Measurements from ENCODE around the gene LBH.
"Not testable (repeated sequence)": the region's sequence is repeated elsewhere in the genome, so short reads cannot be mapped to it uniquely, and the experiment has no call there.

LBH gene

DNA sequence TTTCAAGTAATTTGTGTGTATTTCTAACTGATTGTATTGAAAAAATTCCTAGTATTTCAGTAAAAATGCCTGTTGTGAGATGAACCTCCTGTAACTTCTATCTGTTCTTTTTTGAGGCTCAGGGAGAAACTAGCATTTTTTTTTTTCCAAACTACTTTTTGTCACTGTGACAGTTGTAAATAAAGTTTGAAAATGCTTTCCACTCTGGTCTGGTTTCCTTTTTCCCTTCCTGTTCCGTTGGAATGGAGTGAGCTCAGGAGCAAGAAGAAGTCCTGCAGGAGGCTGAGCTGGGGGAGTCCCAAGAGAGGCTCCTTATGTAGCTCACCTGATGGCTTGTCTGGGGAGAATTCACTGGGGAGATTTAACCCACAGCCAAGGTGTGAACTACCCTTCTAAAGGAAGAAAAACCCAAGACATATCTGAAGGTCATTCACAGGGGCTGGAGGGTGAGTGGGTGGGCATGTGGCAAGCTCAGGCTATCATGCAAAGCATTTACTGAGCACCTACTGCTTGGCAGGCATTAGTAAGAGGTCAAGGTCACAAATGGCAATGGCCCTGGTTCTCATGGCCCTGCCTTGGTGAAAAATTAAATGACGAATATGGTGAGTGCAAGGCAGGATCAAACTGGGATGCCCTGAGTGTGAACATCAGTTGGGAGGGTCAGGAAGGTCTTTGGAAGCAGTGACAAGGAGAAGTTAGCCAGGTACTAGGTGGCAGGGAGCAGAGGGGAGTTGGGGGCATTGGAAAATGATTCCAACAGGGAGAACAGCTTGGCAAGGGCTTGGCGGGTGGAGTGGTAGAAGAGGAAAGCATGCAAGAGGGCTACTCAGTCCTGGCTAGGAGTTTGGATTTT lies 28.7 kb downstream of the LBH start:
- DNase-seq: no peak

DNA sequence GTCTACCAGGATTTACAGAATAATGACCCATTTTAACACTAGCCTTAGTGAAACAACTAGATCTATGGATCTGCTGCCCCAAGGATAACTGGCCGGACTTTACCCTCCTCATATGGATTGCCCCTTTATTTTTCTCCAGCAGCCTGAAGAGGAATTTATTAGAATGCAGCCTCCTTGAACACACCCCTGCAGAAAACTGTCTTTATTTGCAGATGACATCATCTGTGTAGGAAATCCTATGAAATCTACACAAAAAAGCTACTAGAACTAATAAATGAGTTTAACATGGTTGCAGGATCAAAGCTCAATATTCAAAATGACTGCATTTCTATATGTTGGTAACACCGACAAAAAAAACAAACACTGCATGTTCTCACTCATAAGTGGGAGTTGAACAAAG lies 29.6 kb downstream of the LBH start:
- DNase-seq: no peak

DNA sequence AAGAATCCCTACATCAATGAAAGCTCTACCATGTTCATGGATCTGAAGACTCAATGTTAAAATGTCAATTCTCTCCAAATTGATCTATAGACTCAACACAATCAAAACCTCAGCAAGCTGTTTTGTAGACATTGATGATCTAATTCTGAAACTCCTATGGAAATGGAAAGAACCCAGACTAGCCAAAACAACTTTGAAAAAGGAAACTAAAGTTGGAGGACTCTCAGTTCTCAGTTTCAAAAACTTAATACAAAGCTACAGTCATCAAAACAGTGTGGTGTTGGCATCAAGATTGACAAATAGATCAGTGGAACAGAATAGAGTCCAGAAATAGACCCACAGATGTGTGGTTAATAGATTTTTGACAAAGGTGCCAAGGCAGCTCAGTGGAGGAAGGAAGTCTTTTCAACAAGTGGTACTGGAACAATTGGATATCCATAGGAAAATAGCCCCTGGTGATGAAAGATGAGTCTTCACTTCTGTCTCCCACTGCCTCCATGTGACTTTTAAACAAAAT lies 30.4 kb downstream of the LBH start:
- DNase-seq: no peak

DNA sequence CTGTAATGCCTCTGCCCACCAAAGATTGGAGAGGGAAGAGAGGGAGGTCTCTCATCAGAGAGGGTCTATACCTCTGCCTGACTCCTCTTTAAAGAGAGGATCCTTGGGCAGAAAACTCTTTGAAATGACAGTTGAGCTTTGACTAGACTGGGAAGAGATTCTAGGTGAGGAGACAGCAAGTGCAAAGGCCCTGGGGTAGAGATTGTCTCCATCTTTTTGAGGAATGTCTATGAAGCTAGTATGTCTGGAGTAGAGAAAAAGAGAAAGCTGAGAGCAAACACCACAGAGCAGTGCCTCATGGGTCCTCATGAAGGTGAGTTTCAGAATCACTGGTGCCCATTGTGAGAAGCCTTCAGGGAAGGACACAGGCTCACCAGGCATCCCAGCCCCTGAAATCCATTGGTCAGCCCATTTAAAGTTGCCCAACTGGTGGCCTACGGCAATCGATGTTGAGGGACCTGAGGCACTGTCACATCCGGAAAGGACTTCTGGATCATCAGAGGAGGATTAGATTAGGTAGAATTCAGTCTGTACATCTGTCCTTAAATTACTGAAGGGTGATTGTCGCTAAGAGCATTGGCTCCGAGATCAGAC lies 31.5 kb downstream of the LBH start:
- no peak for DNase-seq

DNA sequence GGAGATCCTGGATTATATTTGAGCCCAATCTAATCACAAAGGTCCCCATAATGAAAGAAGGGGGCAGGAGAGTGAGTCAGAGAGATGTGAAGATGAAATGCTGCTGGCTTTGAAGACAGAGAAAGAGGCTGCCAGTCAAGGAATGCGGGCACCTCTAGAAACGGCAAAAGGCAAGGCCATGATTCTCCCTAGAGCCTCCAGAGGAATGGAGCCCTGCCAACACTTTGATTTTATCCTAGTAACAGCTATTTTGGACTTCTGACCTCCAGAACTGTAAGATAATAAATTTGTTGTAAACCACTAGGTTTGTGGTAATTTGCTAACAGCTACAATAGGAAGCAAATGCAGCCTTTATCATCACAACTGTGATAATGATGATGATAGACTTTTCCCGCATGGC lies 32.9 kb downstream of the LBH start:
- no peak for DNase-seq

DNA sequence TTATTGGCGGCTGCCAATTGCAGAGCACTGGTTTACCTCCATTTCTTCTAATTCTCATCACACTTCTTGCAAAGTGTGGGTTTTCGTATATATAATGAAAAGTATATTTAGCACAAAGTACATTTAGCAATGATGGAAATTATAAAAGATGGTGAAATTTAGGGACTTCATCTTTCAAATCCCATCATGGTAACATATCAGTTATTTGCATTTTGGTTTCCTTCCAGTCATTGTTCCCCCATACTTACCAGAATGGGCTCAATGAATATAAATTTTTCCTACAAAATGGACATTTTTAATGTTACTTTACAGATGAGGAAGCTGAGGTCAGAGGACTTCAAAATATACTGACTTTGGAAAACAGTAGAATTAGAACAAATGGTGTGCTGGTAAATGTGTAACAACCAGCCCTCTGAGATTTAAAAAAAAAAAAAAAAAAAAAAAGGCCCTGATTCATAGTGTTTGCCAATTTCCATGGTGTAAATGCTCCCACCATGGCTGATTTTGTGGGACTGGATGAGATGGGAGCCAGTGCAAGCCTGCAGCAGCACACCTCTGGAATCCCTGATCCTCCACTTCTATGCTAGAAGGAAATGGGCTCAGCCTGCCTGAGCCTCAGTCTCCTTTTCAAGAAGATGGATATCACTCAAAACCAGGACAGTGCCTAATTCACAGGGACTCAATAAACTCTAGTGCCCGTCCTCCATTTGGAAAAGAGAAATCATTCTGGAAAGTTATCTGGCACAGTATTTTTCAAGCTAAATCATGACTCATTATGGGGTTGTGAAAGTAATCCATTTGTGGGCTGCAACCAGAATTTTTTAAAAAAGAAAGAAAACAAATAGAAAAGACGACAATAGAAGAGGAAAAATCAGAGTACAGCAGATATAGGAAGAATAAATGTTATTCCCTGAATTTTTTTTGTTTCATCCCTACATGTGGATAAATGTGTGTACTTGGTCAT lies 34.0 kb downstream of the LBH start:
- no peak for DNase-seq

DNA sequence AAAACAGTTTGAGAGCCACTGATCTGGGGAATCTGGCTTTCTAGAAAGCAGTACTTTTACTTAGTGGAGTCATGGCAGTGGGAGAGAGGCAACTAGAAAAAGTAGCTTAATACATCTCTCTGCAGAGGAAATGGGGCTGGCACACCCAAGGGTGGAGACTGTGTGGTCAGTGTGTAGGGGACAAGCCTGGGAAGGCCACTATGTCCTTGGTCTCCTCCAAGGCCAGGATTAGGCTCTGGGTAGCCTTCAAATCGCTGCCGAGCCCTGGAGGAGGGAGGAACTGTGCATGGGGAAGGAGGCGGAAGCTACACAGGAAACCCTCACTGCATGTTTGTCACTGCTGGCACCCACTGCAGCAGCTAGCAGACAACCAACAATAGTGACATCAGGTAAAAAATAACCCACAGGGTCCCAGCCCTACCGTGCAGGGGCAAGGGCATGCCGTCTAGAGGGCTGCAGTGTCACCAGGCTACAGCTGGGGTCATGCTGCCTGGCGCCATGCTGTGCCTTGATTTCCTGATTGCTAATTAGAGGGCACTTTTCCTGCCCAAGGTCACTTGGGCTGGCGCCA lies 34.8 kb downstream of the LBH start:
- peak; percentile 62 for DNase-seq

DNA sequence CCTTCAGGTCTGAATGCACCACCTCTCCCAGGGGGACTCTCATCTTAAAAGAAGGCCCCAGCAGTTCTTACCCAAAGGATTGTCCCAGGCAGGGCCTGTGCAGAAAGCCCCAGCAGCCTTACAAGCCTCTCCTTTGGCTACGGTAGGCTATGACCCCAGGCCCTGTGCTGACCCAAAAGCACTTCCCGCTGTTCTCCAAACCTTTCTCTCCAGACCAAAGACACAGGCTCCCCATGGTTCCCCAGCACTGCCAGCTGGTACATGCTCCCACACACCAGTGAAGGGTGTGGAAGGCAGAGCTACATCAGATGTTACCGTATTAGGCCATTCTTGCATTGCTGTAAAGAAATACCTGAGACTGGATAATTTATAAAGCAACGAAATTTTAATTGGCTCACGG lies 35.4 kb downstream of the LBH start:
- no peak for DNase-seq

DNA sequence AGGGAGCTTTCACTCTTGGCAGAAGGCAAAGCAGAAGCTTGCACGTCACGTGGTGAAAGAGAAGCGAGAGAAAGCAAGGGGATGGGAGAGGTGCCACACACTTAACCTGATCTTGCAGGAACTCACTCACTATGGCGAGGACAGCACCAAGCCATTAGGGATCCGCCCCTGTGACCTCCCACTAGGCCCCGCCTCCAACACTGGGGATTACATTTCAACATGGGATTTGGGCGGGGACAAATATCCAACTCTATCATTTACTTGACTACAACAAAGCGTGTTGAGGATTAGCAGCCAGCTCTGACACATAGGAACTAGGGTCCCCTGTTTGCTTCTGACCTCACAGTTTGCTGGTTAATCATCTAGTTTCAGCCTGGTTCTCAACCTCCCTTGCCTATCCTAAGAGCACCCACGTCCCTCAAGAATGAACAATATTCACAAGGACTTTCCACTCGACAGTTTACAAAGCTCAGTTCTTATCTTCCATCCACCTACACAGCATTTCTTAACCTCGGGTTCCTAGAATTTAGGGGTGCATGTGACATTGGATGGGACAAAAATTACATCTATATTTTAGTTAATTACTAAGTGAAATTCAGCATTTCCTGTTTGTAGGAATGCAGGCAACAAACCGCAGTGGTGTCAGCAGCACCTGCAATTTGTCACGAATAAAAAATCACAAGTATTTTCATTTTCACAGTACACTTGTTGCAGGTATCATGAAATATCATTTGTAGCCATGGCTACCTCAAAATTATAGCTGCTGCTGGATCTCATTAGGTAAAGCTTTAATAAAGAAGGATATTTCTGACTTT lies 36.0 kb downstream of the LBH start:
- no peak for DNase-seq

DNA sequence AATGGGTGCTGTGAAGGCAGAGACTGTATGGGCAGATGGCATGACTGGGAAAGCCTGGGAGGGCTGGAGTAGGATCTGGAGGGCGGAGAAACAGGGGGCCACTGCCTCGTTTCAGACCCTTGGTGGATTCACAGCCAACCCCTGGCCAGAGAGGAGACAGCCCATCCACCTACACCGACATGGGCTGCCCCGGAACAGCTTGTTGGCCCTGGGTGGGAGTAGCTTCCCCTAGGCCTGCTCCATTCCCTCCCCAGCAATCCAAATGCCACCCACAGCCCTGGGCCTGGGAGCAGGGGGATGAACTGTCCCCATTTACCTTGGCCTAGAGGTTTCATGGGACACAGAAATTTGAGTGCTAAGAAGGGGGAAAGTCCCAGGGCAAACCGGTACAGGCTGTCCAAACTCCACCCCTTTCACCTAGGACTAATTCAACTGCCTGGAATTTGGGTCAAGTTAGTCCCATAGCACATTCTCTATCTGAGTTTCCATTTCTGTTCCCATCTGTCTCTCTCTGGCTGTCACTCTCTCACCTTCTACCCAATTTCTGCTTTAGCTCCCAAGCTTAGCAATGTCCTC lies 37.0 kb downstream of the LBH start:
- no peak for DNase-seq

DNA sequence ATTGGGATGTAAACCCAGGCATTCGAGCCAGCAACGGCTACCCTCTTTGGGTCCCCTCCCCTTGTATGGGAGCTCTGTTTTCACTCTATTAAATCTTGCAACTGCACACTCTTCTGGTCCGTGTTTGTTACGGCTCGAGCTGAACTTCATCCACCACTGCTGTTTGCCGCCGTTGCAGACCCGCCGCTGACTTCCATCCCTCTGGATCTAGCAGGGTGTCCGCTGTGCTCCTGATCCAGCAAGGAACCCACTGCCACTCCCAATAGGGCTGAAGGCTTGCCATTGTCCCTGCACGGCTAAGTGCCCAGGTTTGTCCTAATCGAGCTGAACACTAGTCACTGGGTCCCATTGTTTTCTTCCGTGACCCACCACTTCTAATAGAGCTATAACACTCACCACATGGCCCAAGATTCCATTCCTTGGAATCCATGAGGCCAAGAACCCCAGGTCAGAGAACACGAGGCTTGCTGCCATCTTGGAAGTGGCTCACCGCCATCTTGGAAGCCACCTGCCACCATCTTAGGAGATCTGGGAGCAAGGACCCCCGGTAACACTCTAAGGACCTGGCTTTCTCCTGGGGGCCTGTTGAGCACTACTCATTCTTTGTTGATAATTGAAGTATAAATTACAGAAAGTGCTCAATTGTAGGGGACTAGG lies 37.9 kb downstream of the LBH start:
- not testable (repeated sequence) for DNase-seq

DNA sequence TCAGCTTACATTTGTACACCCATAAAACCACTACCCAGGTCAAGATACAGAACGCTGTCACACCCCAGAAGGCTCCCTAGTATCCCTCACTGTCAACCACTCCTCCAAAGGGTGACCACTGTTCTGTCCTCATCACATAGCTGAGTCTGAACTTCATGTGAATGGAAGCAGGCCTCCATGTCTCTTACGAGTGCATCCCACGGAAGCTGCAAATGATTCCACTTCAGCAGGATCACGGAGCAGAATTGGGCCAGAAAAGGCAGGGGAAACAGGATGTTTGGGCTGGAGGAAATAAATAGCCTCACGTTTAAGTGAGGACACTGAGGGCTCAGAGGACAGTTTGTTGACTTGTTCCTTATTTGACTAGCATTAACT lies 38.4 kb downstream of the LBH start:
- no peak for DNase-seq

DNA sequence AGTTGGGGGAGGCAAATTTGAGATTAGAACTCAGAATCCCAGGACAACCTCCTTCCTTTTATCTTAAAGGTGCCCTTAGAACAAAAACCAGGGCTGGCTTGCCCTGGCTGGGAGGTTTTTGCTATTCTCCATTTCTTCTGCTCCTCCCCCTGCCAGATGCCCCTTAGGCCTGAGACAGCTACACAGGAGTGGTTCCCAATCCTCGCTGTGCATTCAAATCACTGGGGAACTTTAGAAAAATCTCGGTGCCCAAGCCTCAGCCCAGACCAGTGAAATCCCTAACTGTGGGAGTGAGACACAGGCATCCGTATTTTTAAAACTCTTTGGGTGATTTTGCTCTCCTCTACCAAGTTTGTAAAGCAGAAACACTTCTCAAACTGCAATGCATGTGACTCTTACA lies 38.8 kb downstream of the LBH start:
- DNase-seq: no peak

DNA sequence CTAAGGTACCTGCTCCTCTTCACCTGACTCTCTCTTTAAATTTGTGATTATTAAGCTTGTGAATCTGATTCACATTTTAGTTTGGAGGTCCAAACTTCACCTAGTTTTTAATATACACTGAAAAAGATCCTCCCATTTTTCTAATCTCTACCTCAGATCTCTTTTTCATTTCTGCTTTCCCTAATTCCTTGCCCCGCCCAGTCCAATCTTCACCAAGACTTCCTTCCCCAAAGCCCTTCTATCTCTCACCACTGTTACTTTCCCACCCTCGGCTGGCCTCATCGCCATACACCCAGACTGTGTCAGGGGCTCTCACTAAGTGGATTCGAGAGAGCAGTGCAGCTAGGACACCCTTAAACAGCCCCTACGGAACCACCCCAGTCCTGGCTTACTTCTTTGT lies 40.0 kb downstream of the LBH start:
- no peak for DNase-seq

DNA sequence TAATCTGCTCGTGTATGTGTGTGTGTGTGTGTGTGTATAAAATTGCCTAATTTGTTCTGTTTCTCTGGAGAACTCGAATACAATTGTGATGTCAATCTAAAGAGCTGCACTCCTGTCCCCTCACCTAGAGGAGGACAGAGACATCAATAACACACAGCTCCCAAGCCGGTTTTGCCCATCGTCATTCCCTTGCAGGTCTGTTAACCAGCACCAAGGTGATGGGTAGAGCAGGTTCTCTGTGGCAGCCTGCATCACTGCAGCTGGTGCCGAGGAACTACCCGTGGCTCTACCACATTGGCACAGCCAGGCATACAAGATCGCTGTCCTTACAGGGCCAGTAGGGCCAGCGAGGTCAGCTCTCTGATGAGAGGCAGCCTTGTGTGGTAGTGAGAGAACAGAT lies 41.0 kb downstream of the LBH start:
- no peak for DNase-seq

DNA sequence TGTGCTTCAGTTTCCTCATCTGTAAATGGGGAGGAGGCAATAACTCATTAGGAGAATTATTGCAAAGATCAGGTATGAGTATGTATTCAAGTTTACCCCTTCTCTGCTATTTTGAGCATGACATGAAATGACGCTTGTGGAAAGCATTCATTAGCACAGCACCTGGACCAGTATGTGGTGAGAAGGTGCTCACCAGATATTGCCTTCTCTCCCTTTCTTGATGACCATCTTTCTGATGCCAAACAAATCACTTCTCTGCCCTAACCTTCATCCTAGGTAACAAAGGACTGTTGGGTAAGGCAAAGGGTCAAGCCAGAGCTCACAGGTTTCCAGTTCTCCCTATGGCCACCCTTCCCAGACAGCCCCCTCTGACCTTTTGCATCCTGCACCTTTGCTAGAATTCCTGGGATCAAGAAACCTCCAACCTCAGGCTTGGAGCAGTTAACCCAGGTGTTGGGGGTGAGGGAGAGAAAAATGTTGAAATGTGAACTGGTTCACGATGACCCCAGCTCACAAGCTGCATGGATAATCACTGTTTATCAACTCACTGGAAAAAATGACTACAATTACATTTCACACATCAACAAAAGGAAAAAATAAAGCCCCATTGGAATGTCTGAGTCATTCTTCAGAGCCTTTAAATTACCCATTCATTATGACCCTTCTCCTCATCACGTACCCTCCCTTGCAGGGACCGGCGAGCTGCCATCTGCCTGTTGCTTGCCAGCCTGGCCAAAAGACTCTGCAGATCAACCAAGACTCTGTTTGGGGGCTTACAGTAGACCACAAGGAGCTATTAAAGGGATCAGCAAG lies 41.6 kb downstream of the LBH start:
- DNase-seq: no peak

DNA sequence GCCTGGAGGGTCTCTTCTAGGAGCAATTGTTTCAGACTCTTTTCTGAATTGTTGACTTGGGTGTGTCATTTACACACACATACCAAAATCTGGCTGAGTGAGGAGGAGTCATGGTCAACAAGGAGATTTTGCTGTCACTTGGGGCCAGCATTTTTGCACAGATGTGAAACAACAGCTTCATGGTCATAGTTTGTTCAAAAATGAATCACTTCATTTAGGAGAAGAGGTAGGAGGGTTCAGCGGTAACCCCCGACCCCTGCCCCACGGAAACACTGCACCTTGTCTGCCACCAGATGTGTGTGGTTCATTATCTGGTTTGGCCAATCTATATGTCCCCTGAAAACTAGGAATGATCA lies 42.2 kb downstream of the LBH start:
- DNase-seq: no peak

DNA sequence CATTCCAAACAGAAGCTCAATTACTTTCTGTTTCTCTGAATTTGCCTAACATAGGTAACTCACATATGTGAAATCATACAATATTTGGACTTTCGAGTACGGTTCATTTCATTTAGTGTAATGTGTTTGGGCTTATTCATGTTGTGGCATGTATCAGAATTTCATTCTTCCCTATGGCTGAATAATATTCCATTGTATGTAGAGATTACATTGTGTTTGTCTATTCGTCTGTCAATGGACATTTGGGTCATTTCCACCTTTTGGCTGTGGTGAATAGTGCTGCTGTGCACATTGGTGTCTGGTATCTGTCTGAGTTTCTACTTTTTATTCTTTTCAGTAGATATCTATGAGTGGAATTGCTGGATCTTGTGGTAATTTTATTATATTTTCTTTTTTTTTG lies 43.9 kb downstream of the LBH start:
- DNase-seq: no peak

DNA sequence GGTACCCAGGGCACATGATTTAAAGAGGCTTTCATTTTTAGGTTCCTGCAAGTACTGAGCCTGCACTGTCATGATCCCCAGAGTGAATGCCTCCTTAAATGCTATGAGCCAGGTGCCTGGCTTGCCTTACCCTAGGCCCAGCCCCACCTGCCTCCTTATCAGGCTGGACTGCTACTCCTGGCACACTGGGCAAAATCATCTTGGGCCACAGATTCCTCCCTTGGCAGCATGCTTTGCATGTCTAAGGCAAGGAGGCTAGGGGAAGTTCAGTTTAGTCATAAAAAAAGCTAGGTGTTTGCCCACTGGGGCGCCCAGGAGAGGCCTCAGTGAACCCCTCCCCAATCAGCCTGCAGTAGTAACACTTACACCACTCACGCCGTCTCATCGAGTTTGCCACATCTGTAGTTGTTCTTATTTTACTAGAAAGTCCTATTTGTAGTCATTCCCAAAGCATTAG lies 45.1 kb downstream of the LBH start:
- DNase-seq: no peak

DNA sequence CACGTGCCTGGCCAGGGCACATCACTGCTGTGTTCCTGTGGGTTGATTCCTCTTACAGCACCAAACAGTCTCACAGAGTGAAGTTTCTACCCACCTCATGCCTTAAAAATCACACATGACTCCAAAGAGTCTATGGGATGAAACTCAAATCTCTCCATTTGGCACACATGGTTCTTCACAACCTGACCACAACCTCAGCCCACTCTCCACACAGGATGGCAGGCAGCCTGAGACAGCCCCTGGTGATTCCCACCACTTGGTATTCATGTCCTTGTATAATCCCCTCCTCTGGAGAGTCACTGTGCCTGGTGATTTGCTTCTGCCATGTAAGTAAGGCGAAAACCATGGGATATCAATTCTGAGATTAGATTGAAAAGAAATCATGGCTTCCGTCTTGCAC lies 46.2 kb downstream of the LBH start:
- DNase-seq: no peak

All from effector CD4-positive, alpha-beta T cell (primary cell).